Keratinocyte (primary cell): Measurements from ENCODE around the gene CES2.

Experiments
- CTCF ChIP-seq, 3 experiments: IDR thresholded peaks in 1 of 3; conservative IDR thresholded peaks in 1 of 3; optimal IDR thresholded peaks in 1 of 3; 2 replicates in 2 of 3; 3 replicates in 1 of 3; pipeline versions ENCODE3 to v1.5.1; 2011; ENCODE audit warnings: low read length in 3 of 3, mild to moderate bottlenecking in 3 of 3, moderate library complexity in 2 of 3, control low read depth in 1 of 3, inconsistent platforms in 1 of 3; ENCODE audit not compliant: insufficient read depth in 2 of 3; ENCODE audit errors: extremely low read depth in 1 of 3
- EZH2 ChIP-seq: IDR thresholded peaks from one replicate; pipeline ENCODE4 v1.6.1; 2012; ENCODE audit warnings: inconsistent platforms, mild to moderate bottlenecking, low read length, moderate library complexity

- TF ChIP-seq CTCF (optimal IDR thresholded peaks at IDR 0.05 in 1 of 3, IDR thresholded peaks at IDR 0.05 in 1 of 3, conservative IDR thresholded peaks at IDR 0.05 in 1 of 3; ENCODE audit: extremely low read depth in 1 of 3, insufficient read depth in 2 of 3, low read length in 3 of 3) (peak in 2 of 3 experiments; percentile 17 to 48), EZH2 (no peak)
Observed at GRCh38 chr16:66902648-66903543, 32.4 kb upstream of the CES2 start.
